HG02943 (cell line): ENCODE measurements around the gene ZDHHC8.

Experiments used
- ATAC-seq: cut with Tn5 transposase; IDR thresholded peaks from one replicate; pipeline ENCODE4 v1.9.1; 2021; ENCODE audit warnings: mild to moderate bottlenecking, low read depth, moderate library complexity; ENCODE audit not compliant: unreplicated experiment

The ZDHHC8 gene

DNA sequence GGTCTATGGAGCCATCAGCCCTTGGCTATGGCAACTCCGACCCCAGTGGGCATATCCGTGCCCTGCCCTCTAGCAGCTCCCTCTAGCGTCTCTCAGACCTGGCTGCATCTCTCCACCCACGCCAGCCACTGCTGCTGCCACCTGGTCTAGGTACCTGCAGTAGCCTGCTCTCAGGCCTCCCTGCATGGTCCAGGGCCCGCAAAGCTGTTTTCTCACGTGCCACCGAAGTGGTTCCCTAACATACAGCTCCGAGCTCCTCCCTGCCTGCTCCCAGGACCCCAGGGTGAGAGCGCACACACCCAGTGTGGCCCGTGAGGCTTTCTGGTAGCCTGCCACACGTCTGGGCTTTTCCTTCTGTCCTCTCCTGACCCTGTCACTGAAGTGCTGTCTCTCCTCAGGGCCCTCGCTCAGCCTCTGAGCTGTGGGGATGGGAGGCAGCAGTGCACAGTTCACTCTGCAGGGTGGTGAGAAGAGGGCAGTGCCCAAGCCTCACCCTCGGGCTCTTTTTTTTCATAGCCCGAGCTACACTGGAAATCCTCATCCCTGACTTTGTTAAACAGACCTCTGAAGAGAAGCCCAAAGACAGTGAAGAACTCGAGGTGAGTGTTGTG is 37.3 kb upstream of the ZDHHC8 start:
- ATAC-seq = no peak

DNA sequence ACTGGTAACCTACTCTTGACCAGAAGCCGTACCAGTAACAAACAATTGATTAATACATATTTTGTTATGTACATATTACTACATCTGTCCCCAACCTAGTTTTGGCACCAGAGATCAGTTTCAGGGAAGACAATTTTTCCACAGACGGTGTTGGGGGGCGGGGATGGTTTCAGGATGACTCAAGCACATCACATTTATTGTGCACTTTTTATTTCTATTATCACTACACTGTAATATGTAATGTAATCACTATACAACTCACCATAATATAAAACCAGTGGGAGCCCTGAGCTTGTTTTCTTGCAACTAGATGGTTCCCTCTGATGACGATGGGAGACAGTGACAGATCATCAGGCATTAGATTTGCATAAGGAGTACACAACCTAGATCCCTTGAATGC is 36.1 kb upstream of the ZDHHC8 start:
- no peak for ATAC-seq

DNA sequence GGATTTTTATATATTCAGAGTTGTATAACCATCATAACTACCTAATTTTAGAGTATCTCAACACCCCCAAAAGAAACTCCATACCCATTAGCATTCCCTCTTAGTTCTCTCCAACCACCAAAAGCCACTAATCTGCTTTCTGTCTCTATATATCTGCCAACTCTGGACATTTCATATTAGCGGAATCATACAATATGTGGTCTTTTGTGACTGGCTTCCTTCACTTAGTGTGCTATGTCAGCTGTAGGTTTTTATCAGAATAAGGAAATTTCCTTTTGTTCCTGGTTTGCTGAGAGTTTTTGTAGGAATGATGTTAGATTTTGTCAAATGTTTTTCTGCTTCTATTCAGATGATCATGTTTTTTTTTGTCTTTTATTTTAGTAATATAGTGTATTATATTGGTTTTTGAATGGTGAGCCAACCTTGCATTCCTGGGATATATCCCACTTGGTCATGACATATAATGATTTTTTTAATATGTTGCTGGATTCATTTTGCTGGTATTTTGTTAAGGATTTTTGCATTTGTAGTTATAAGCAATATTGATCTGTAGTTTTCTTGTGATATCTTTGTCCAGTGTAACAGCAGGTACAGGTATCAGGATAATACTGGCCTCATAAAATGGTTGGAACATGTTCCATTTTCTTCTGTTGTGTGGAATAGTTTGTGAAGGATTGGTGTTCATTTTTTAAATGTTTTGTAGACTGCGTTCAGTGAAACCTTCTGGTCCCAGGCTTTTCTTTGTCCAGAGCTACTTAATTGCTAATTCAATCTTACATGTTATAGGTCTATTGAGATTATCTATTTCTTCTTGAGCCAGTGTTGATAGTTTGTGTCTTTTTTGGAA is 34.8 kb upstream of the ZDHHC8 start:
- no peak for ATAC-seq

DNA sequence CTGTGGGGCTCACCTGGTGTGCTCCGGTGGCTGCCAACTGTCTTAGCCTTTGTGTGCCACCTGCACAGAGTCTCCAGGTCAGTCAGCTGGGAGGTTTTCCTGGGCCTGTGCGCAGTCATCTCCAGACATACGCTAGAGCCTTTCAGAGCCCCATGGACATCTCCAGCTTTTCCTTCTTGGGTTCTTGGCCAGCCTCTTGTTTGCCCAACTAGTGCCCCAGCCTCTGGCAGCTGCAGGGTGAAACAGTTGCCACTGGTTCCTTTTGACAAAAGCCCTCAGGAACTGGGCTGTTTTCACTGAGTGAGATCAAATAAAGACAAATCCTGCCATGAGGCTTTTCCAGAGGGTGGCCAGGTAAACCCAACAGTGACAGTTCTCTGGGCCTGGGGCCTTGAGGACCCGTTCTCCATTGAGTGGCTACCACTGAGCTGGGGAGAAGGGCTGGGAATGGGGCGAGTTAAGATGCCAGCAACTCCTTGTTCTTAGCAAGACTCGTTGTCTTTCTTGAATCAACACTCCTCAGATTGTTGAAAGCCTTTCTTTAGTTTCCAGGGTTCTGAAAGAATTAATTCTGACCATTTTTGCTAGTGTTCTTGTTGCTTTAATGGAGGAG is 32.4 kb upstream of the ZDHHC8 start:
- no peak for ATAC-seq

DNA sequence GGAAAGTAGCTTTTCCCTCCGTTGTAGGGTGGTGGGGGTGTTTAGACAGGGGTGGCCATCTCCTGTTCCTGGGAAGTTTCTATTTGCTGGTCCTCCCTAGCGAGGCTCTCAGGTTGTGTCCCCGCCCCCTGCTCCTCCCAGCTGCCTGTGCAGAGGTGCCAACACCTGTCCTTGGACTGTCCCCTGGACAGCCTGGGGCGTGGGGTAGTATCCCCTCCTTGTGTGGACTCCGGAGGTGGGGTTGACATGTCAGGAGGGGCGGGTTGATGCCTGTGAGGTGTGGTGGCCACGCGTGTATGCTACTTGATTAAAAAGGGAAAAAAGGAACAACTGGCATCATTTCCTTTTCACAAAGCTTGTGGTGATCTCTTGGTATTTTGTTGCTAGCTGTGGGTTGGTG is 30.0 kb upstream of the ZDHHC8 start:
- no peak for ATAC-seq

DNA sequence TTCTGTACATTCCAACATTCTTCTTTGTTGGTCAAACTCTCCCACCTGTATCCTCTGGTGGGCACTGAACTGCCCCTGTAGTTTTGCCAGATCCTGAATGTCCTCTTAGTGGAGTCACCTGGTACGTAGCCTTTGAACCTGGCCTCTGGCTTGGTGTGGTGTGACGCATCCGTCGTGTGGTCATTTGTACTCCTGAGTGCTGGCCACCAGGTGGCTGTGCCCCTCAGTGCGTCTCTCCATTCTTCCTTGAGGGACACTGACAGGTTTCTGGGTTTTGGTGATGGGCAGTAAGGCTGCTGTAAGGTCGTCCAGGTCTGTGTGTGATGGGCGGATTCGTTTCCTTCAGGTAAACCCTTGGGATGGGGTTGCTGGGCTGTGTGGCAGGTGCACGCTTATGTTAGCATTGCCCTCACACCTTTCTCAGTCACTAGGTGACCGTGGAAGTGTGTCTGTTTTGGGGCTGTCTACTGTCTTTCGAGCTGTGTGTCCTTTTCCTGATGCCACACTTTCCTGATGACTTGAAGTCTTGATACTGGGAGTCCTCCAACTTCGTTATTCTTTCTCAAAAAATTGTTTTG is 29.3 kb upstream of the ZDHHC8 start:
- no peak for ATAC-seq

DNA sequence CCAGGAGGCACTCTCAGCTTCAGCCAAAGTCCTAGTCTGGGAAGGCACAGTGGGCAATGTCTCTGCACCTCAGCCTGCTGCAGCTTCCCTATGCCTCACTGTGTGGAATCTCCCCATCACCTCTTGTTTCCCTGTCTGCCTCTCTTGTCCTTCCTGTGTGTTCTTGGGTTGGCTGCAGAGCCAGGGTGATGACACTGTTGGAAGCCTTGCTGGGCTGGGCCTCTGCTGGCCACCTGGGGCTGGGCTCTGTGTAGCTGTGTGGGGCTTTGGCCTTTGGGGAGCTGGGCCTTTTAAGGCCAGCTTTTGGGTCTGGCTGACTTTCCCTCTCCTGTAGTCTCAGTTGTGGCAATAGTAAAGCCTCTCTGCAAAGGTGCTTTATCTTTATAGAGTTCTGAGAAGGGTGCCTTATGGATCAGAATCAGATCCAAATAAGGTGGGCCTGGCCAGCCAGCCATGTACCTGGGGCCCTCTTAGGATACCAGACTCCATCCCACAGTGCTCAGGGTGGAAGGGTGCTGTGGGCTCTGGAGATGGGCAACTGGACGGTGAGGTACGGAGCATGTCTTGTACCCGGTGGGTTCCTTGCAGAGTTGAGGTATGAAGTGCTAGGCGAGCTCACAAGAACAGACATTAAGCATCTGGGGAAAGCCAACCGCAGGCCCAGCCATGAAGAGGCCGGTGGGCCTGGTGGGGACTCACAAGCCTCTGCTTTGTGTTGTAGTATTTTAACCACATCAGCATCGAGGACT is 26.0 kb upstream of the ZDHHC8 start:
- ATAC-seq = no peak

DNA sequence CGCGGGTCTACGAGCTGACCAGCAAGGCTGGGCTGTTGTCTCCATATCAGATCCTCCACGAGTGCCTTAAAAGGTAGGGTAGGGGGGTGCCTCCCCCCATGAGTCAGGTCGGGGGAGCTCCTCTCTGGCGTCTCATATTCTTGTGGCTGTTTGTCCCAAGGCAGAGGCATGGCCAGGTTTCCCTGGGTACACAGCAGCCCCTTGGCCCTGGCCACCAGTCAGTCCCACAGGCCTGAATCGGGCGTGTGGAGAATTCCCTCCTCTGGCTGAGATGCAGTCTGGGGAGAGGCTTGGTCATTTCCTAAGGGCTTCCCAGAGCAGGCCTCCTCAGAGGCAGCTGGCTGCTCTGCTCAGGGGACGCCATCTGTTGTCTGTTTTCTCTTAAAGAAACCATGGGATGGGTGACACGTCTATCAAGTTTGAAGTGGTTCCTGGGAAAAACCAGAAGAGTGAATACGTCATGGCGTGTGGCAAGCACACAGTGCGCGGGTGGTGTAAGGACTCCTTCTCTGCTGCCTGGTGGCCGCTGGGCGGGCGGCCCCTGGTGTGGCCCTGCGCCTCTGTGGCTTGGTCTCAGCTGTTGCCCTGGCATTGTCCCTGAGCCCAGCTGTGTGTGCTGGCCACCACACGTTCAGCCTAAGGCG is 25.3 kb upstream of the ZDHHC8 start:
- no peak for ATAC-seq

DNA sequence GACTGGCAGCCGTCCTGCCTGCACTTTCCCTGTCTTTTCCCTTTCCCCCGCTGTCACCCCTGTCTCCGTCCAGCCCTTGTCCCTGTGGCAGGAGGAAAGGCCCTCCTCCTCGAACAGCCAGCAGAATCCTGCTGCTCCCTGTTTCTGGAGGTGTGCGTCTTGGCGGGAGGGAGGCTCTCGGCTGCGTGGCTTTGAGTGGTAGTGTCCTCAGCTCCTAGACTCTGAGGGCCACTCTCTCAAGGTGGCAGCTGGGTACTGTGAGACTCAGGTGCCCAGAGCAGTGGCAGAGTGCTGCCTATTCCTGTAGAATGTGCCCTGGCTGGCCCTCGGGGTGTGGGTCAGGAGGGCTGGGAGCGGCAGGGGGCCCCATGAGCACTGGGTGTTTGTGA is 24.8 kb upstream of the ZDHHC8 start:
- no peak for ATAC-seq

DNA sequence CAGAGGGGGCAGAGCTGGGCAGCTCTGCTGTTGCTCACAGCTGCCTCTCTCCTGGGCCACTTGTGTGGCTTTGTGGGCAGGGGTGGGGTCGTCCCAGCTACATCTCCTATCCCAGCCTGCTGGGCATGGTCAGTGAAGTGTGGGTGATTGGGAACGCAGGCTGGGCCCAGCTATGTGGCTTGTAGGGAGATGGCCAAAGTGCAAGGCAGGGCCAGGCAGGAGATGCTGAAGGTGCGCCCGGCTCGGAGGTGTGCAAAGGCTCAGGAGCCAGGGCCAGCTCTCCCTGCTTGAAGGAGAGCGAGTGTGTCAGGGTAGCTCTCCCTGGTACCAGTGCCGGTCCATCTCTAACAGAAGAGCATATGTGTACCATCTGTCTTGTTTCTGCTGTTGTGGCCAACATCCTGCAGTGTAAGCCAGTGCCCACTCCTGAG is 24.1 kb upstream of the ZDHHC8 start:
- no peak for ATAC-seq

DNA sequence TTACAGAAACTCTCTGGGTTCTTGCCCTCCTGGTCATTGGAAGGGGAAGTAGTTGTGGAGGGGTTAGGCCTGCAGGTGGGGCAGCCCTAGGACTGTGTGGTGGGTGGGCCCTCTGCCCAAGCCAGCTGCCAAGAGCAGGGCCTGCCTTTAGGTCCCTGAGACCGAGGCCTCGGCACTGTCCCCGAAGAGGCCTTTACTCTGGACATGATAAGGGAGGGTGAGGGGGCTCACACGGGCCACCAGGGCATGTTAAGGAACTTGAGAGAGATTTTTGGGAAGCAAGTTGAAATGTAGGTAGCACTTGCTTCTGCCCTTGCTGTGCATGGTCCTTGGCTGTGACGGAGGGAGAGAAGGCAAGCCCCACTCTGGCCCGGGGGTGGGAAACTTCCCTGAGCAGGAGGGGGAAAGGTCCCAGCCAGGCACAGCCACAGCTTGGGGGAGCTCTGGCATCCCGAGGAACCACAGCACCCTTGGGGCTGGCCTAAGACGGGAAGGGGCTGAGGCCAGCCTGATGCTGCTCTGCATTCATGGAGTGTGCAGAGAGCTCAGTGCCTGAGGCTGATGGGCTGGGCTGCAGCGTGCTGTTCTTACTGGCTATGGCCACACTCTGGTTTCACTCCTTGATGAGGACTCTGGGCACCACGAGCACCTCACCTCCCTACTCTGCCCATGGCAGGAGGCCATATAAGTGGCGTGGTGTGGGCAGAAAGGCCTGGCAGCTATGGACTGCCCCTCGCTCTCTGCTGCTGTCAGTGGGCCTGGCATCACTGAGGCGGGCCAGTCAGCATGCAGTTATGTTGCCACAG is 23.4 kb upstream of the ZDHHC8 start:
- ATAC-seq = no peak

DNA sequence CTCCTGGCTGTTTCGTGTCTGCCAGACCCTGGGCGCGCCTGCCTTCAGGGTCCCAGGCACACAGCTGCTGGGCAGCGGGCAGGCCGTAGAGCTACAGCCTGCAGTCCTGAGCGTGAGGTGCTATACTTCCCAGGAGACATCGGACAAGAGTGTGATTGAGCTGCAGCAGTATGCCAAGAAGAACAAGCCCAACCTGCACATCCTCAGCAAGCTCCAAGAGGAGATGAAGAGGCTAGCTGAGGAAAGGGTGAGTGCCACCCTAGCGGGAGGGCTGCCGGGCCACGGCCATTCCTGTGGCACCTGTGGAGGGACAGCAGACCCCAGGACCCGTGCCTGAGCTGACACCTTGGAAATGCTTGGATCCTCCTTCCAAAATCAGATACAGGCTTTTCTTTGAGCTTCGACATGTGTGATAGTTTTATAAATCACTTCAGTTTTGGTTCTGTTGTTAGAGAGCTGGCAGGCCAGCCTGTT is 22.8 kb upstream of the ZDHHC8 start:
- ATAC-seq = no peak

DNA sequence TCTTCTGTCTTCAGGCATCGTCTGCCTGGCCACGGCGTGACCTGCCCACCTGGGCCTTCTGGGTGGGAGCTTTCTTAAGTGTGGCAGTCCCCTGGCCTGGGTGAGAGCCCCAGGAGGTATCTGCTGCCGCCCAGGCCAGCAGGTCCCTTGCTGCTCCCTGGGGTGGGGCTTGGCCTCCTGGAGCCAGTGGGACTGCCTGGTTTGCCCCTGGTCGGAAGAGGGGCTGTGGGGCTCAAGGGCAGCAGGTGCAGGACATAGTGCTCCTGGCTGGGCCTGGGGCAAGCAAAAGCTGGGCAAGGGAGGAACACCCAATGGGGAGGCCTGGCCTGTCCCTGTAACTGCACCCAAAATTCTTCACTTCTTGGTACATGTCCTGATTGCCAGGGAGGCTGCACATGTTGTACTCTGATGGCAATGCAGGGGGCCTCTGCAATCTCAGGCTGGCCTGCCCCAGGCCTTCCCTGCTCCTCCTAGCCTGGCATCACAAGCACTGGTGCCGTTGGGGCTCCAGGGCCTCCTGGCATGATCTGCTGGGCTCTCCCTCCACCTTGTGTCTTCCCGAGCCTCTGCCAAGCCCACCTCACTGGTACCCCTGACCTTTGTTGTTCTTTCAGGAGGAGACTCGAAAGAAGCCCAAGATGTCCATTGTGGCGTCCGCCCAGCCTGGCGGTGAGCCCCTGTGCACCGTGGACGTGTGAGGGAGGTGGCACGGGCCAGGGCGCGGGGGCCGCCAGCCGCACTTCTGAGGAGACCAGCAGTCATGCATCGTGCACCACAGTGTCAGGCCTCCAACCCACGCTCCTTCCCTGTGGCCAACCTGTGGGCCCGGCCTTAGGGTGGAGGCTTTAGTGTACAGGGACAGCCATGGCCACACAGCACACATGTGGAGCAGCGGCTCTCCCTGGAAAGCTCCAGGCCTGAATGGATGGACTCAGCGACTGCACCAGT is 21.9 kb upstream of the ZDHHC8 start:
- ATAC-seq = no peak

DNA sequence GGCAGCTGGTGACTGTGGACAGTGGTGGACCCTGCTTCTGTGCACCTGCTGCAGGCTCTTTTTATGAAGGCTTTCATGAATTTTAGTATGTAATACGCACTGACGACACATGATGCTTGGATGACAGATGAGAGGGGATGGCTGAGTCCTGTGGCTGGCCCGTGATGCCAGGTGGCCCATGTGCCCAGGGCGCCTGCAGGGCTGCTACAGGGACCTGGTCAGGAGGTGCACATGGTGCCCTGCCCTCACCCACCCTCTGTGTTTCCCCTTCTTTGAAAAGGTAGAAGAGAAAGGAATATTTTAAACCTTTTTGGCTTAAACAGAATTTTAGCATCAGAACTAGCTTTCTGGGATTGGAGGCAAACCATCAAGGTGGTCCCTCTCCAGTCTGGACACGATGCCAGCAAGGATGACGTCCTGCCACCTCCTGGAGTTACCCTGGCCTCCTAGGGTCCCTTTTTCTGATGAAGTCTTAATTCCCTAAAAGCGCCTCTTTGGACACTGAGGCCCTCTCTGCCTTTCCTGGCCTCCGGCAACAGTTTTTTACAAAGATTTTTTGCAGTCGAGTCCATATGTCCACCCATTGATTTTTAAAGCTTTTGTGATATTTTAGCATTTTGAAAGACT is 21.1 kb upstream of the ZDHHC8 start:
- no peak for ATAC-seq

DNA sequence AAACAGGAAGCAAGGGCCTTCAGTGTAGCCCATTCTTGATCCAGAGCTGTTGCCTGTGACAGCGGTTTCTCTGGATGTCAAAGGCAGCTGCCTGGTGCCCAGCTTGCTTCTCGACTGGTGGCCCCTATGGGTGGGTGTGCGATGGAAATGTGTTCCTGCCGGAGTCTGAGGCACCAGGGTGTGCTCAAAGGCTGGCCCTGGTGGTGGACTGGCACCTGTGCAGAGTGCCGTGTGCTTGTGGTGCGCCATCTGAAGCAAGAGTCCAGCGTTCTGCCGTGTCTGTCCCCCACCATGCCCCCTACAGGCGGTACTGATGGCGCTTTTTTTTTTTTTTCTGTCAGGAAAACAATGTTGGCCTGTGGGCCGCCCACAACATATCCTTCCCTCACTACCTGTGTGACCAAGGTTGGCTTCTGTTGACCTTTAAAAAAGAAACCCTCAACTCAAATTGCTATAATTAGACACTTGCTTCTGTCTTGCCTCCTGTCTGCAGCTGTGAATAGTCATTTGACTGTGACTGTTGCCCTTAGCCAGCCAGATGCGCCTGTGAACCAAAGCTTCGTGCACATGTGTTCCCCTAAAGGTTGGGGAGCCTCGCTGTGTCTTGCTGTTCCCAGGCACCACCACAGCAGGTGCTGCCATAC is 20.4 kb upstream of the ZDHHC8 start:
- no peak for ATAC-seq

DNA sequence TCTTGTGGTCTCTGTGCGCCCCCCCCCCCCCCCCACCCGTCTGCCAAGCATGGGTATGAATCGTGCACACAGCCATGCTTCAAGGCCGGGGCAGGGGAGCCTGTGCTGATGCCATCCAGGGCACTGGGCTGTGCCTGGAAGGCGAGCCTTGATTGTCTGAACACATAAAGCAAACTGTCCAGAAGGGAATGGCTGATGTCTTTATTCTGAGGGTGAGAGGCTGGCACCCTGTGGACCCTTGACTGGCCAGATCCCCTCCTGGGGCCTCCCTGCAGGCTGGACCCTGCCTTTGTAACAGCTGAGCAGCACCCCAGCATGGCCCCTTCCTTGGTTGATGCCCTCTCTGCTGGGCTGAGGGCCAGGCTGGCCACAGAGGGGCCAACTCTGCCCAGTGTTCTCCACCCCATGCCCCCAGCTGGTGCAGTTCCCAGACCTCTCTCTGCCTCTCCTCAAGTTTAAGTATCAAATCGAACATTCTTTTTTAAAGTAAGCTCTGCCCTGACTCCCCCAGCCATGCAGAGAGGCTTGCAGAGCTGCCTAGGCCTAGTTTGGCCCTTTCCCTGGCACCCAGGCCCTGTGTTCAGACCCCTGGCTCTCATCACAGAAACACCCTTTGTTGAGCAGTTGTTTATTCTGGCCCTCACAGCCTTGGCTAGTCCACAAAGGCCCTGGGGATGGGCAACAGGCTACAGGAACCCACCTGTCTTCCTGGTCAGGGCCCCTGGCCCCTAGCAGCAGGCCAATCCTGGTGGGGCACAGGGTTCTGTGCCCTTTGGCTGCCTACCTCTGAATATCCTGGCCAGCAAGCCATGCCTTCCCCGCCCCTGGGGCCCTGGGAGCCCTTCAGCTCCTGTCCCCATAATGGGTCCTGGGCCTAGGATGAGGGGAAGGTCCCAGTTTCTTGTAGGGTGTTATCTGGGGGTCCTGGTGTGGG is 19.6 kb upstream of the ZDHHC8 start:
- no peak for ATAC-seq
